HepG2 (cell line): ENCODE results near the gene TSEN54. TPM values are rescaled to one million over a fixed set of nuclear protein-coding genes. Genes with fewer than 3 reads are reported as not detected.

ENCODE experiments used
- BCL3 ChIP-seq: sonication (generic); formaldehyde crosslinking; IDR thresholded peaks from 2 replicates; pipeline ENCODE4 v1.5.1; 2020; ENCODE audit warnings: mild to moderate bottlenecking, missing genetic modification reagents, moderate library complexity
- DNMT3B ChIP-seq: conservative IDR thresholded peaks from 2 replicates; pipeline ENCODE4 v1.6.1; 2016; ENCODE audit warnings: missing biosample characterization, control low read depth
- DR1 ChIP-seq: sonication (generic); formaldehyde crosslinking; IDR thresholded peaks from 2 replicates; pipeline ENCODE4 v1.8.0; 2021; ENCODE audit warnings: mild to moderate bottlenecking, missing genetic modification reagents, inconsistent platforms
- KDM3A ChIP-seq: IDR thresholded peaks from 2 replicates; pipeline ENCODE4 v1.6.1; 2018; ENCODE audit warnings: low read depth, missing compliant biosample characterization
- RBM39 ChIP-seq: fragments of 200-400 bp; formaldehyde crosslinking; IDR thresholded peaks from one replicate; pipeline ENCODE4 v1.6.1; 2018; ENCODE audit warnings: antibody characterized with exemption, mild to moderate bottlenecking, low read depth, low read length; ENCODE audit not compliant: poor library complexity, severe bottlenecking
- SRF ChIP-seq: IDR thresholded peaks from 2 replicates; pipeline ENCODE4 v1.6.1; 2011; ENCODE audit warnings: mild to moderate bottlenecking, low read depth, low read length, moderate library complexity
- ZEB1 ChIP-seq: IDR thresholded peaks from 2 replicates; pipeline ENCODE4 v1.6.1; 2012; ENCODE audit warnings: mild to moderate bottlenecking, low read depth, inconsistent platforms; ENCODE audit not compliant: insufficient replicate concordance
- ZFP36 ChIP-seq: fragments of 150-350 bp; IDR thresholded peaks from 2 replicates; pipeline ENCODE4 v1.6.1; 2018; ENCODE audit warnings: borderline replicate concordance, low read length, low read depth; ENCODE audit not compliant: partially characterized antibody
- ZNF329 ChIP-seq: sonication (generic); formaldehyde crosslinking; IDR thresholded peaks from 2 replicates; pipeline ENCODE4 v1.9.0; 2021; ENCODE audit warnings: low read depth, mild to moderate bottlenecking, missing genetic modification reagents
- ZNF333 ChIP-seq: sonication (generic); formaldehyde crosslinking; IDR thresholded peaks from 2 replicates; pipeline ENCODE4 v1.4.0; 2020; ENCODE audit warnings: mild to moderate bottlenecking, missing genetic modification reagents, borderline replicate concordance
- ZNF792 ChIP-seq: IDR thresholded peaks from 2 replicates; pipeline ENCODE4 v1.6.1; 2016
- ZNF816 ChIP-seq: sonication (generic); formaldehyde crosslinking; IDR thresholded peaks from 2 replicates; pipeline ENCODE4 v1.8.0; 2022; ENCODE audit warnings: missing genetic modification reagents, mild to moderate bottlenecking, borderline replicate concordance
- ZSCAN21 ChIP-seq: sonication (generic); formaldehyde crosslinking; IDR thresholded peaks from 2 replicates; pipeline ENCODE4 v1.8.0; 2022; ENCODE audit warnings: mild to moderate bottlenecking, missing genetic modification reagents, moderate library complexity, borderline replicate concordance
- polyA plus RNA-seq, 8 experiments: library from polyadenylated mRNA; depleted of rRNA in 3 of 8; stranded (reverse) in 7 of 8; unstranded in 1 of 8; fragments of >200 nt; fragmentation: Illumina TruSeq in 4 of 8; extraction: Trizol in 4 of 8; gene quantifications; 2 replicates each; pipeline versions ENCODE4 v1.2.1 to v1.2.3, GENCODE V29; 2011 to 2016; ENCODE audit warnings: low read depth in 4 of 8, missing spikeins in 1 of 8, mixed read lengths in 1 of 8; ENCODE audit not compliant: insufficient read depth in 1 of 8
- total RNA-seq, 5 experiments: library from RNA; depleted of rRNA; stranded (reverse); fragments of >200 nt; fragmentation: Illumina TruSeq; extraction: Trizol; gene quantifications; 2 replicates each; pipeline ENCODE4 v1.2.3, GENCODE V29; 2016; ENCODE audit warnings: low read depth in 1 of 5
- TF ChIP-seq, protein P1 (sequence below): IDR thresholded peaks from 2 replicates; pipeline ENCODE4 v1.6.1; 2016; ENCODE audit warnings: control low read depth
- TF ChIP-seq, protein P2 (sequence below): sonication (generic); formaldehyde crosslinking; IDR thresholded peaks from 2 replicates; pipeline ENCODE4 v1.4.0; 2020; ENCODE audit warnings: mild to moderate bottlenecking, missing genetic modification reagents
- TF ChIP-seq, protein P3 (sequence below): sonication (generic); formaldehyde crosslinking; IDR thresholded peaks from 2 replicates; pipeline ENCODE4 v1.4.0; 2020; ENCODE audit warnings: missing genetic modification reagents
- TF ChIP-seq, protein P4 (sequence below): sonication (generic); formaldehyde crosslinking; IDR thresholded peaks from 2 replicates; pipeline ENCODE4 v1.4.0; 2020; ENCODE audit warnings: missing genetic modification reagents

Gene TSEN54
- total and polyA plus RNA-seq, 2 of the 13 experiments (the other 11 are each of a cell fraction or from before 2014, with no cell fraction given) = 62.9 to 63.3 TPM

DNA sequence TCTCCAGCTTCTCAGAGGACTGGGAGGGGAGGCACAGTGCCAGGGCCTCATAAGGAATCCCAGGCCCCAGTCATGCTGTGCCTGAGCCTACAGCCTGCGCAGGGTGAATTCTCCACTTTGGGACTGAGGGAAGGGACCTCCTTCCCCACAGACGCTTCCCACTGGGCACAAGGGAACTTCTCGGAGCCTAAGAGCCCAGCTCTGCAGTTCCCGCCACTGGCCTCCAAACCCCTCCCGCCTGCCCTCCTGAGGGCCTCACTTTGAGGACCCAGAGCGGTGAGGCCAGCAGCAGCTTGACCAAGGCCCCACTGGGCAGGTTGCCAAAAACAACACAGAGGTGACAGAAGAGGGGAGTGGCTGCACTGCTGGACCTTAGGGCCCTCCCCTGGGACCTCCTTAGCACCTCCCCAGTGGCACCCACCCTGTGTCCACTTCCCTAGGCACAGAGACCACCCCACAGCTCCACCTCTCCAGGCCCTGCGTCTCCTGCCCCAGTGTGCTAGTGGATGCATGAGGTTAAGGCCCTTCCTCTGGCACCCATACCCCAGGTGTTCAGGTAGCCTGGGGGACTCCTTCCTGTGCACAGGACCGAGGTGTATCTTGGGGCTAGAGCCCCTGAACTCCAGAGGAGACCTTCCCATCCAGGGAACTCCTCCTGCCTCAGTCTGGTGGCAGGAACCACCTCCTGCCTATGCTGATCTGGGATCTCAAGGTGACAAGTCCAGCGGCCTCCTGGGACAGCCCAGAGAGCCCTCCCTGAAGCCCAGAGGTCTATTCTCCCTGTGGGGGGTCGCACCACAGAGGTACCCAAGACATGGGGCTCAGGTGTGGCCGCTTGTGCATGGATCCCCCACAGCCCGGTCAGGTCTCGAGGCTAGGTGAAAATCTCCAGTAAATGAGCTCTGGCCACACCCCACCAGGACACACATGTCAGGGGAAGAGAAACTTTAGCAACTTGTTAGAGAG is 4.4 kb upstream of the TSEN54 start (continued):
- TF ChIP-seq, protein P1, sequence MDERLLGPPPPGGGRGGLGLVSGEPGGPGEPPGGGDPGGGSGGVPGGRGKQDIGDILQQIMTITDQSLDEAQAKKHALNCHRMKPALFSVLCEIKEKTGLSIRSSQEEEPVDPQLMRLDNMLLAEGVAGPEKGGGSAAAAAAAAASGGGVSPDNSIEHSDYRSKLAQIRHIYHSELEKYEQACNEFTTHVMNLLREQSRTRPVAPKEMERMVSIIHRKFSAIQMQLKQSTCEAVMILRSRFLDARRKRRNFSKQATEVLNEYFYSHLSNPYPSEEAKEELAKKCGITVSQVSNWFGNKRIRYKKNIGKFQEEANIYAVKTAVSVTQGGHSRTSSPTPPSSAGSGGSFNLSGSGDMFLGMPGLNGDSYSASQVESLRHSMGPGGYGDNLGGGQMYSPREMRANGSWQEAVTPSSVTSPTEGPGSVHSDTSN (CRISPR knock-in tag) = 0 out of 2 replicates have a peak, but pooled peaks have one; percentile 29
- TF ChIP-seq, protein P2, sequence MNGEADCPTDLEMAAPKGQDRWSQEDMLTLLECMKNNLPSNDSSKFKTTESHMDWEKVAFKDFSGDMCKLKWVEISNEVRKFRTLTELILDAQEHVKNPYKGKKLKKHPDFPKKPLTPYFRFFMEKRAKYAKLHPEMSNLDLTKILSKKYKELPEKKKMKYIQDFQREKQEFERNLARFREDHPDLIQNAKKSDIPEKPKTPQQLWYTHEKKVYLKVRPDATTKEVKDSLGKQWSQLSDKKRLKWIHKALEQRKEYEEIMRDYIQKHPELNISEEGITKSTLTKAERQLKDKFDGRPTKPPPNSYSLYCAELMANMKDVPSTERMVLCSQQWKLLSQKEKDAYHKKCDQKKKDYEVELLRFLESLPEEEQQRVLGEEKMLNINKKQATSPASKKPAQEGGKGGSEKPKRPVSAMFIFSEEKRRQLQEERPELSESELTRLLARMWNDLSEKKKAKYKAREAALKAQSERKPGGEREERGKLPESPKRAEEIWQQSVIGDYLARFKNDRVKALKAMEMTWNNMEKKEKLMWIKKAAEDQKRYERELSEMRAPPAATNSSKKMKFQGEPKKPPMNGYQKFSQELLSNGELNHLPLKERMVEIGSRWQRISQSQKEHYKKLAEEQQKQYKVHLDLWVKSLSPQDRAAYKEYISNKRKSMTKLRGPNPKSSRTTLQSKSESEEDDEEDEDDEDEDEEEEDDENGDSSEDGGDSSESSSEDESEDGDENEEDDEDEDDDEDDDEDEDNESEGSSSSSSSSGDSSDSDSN (CRISPR knock-in tag) = peak; percentile 63; the same call in 1 of the 2 replicates
- TF ChIP-seq ZSCAN21 (CRISPR knock-in tag) = peak; percentile 71; the same call in 1 of the 2 replicates
- peak; percentile 86 for TF ChIP-seq KDM3A (CRISPR knock-in tag)
- TF ChIP-seq ZNF329 (CRISPR knock-in tag) = peak; percentile 45; the same call in 1 of the 2 replicates
- TF ChIP-seq ZEB1 = no peak
- peak; percentile 93 for TF ChIP-seq BCL3 (CRISPR knock-in tag)
- peak; percentile 69; the same call in 1 of the 2 replicates for TF ChIP-seq ZNF333 (CRISPR knock-in tag)
- peak; percentile 77 for TF ChIP-seq RBM39
- no peak for TF ChIP-seq ZFP36
- TF ChIP-seq ZNF816 (CRISPR knock-in tag) = no peak; the same call in 1 of the 2 replicates
- TF ChIP-seq, protein P3, sequence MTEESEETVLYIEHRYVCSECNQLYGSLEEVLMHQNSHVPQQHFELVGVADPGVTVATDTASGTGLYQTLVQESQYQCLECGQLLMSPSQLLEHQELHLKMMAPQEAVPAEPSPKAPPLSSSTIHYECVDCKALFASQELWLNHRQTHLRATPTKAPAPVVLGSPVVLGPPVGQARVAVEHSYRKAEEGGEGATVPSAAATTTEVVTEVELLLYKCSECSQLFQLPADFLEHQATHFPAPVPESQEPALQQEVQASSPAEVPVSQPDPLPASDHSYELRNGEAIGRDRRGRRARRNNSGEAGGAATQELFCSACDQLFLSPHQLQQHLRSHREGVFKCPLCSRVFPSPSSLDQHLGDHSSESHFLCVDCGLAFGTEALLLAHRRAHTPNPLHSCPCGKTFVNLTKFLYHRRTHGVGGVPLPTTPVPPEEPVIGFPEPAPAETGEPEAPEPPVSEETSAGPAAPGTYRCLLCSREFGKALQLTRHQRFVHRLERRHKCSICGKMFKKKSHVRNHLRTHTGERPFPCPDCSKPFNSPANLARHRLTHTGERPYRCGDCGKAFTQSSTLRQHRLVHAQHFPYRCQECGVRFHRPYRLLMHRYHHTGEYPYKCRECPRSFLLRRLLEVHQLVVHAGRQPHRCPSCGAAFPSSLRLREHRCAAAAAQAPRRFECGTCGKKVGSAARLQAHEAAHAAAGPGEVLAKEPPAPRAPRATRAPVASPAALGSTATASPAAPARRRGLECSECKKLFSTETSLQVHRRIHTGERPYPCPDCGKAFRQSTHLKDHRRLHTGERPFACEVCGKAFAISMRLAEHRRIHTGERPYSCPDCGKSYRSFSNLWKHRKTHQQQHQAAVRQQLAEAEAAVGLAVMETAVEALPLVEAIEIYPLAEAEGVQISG (CRISPR knock-in tag) = peak; percentile 88
- peak; percentile 18; the same call in 1 of the 2 replicates for TF ChIP-seq ZNF792 (CRISPR knock-in tag)
- TF ChIP-seq DNMT3B (CRISPR knock-in tag) = 0 out of 2 replicates have a peak, but pooled peaks have one; percentile 74
- 0 out of 2 replicates have a peak, but pooled peaks have one; percentile 26 for TF ChIP-seq SRF
- peak; percentile 39; the same call in 1 of the 2 replicates for TF ChIP-seq DR1
- TF ChIP-seq, protein P4, sequence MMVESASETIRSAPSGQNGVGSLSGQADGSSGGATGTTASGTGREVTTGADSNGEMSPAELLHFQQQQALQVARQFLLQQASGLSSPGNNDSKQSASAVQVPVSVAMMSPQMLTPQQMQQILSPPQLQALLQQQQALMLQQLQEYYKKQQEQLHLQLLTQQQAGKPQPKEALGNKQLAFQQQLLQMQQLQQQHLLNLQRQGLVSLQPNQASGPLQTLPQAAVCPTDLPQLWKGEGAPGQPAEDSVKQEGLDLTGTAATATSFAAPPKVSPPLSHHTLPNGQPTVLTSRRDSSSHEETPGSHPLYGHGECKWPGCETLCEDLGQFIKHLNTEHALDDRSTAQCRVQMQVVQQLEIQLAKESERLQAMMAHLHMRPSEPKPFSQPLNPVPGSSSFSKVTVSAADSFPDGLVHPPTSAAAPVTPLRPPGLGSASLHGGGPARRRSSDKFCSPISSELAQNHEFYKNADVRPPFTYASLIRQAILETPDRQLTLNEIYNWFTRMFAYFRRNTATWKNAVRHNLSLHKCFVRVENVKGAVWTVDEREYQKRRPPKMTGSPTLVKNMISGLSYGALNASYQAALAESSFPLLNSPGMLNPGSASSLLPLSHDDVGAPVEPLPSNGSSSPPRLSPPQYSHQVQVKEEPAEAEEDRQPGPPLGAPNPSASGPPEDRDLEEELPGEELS = peak; percentile 92
